CD4-positive, CD25-positive, alpha-beta regulatory T cell (primary cell): ENCODE results near the gene TMED8. TPM values are rescaled to one million over a fixed set of nuclear protein-coding genes. Genes with fewer than 3 reads are reported as not detected.

Experiments used
- ATAC-seq, 2 donors: fragments of 150-1000 bp; cut with Tn5 transposase; one replicate each; pipeline ENCODE4 v1.10.0; 2021; ENCODE audit warnings: low read depth in 2 of 2, moderate number of reproducible peaks in 2 of 2, moderate library complexity in 1 of 2
- DNase-seq, 3 donors: peaks; one replicate each; pipeline versions ENCODE4 v3.0.0 to v3.0.0-alpha.2; 2012 to 2022; ENCODE audit warnings: mixed read lengths in 1 of 3
- H3K27ac ChIP-seq: one replicate; pipeline ENCODE4 v1.7.0; 2013; ENCODE audit warnings: mild to moderate bottlenecking, low read length; ENCODE audit not compliant: insufficient read depth, poor library complexity, severe bottlenecking
- H3K27me3 ChIP-seq: one replicate; pipeline ENCODE4 v1.7.0; 2013; ENCODE audit warnings: low read length; ENCODE audit not compliant: control insufficient read depth, insufficient read depth
- H3K36me3 ChIP-seq: one replicate; pipeline ENCODE4 v1.7.0; 2013; ENCODE audit warnings: mild to moderate bottlenecking, low read length, moderate library complexity; ENCODE audit not compliant: control insufficient read depth, insufficient read depth
- H3K4me1 ChIP-seq: 2 replicates; pipeline ENCODE4 v1.7.0; 2013; ENCODE audit warnings: mild to moderate bottlenecking, low read length; ENCODE audit not compliant: insufficient read depth, control insufficient read depth, poor library complexity, severe bottlenecking
- H3K4me3 ChIP-seq: one replicate; pipeline ENCODE4 v1.7.0; 2013; ENCODE audit warnings: low read depth, mild to moderate bottlenecking, low read length, moderate library complexity
- H3K9me3 ChIP-seq, 2 experiments: 1 replicate in 1 of 2; 2 replicates in 1 of 2; pipeline ENCODE4 v1.7.0; 2013; ENCODE audit warnings: low read length in 2 of 2, mild to moderate bottlenecking in 1 of 2, moderate library complexity in 1 of 2; ENCODE audit not compliant: control insufficient read depth in 2 of 2
- H3K27ac Mint-ChIP-seq, 3 donors: one replicate each; pipeline ENCODE4 v1.8.0; 2020 to 2022; ENCODE audit warnings: mild to moderate bottlenecking in 3 of 3, mixed read lengths in 3 of 3, moderate library complexity in 2 of 3
- H3K27me3 Mint-ChIP-seq: one replicate; pipeline ENCODE4 v1.8.0; 2022; ENCODE audit warnings: mild to moderate bottlenecking, mixed read lengths
- H3K36me3 Mint-ChIP-seq: one replicate; pipeline ENCODE4 v1.8.0; 2020; ENCODE audit warnings: mixed read lengths
- H3K4me1 Mint-ChIP-seq, 4 donors: one replicate each; pipeline ENCODE4 v1.8.0; 2020 to 2022; ENCODE audit warnings: mixed read lengths in 4 of 4, mild to moderate bottlenecking in 1 of 4
- H3K4me3 Mint-ChIP-seq, 4 donors: one replicate each; pipeline ENCODE4 v1.8.0; 2020 to 2022; ENCODE audit warnings: mild to moderate bottlenecking in 4 of 4, mixed read lengths in 4 of 4, moderate library complexity in 3 of 4
- H3K9me3 Mint-ChIP-seq, 7 donors: one replicate each; pipeline ENCODE4 v1.8.0; 2020 to 2022; ENCODE audit warnings: mixed read lengths in 7 of 7, mild to moderate bottlenecking in 3 of 7, moderate library complexity in 2 of 7
- polyA plus RNA-seq, 4 donors: library from polyadenylated mRNA; unstranded; fragments of 300-500 nt; fragmentation: Illumina TruSeq; gene quantifications; one replicate each; pipeline ENCODE4 v1.2.3, GENCODE V29; 2021
- total RNA-seq: library from RNA; stranded (reverse); gene quantifications from one replicate; pipeline ENCODE4 v1.2.3, GENCODE V29; 2022

Gene TMED8
- total and polyA plus RNA-seq, 5 donors from 2014 or later = 4.3 to 10.5 (median 5.0) TPM

DNA sequence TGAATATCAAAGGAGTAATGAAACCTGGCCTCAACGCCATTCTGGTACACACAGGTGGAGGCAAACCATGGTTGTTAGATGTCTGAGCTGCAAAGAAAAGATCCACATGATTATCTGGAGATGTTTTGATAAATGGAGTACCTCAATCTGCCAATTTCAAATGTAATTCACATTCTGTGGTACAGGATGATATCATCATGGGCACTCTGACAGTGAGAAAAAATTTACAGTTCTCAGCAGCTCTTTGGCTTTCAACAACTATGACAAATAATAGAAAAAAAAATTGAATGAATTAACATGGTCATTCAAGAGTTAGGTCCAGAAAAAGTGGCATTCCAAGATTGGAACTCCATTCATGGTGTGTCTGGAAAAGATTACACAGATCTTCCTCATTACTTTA is 17.3 kb downstream of the TMED8 start:
- H3K36me3 ChIP-seq = peaks cover 4% of the 10 kb centered on the region
- H3K9me3 Mint-ChIP-seq = no peaks in the 10 kb centered on the region
- no peak for DNase-seq

GRCh38 chr14:77356899-77357298 is 20.0 kb downstream of the TMED8 start:
- H3K4me1 Mint-ChIP-seq = peaks cover 5 to 22% (median 10%) of the 10 kb centered on the region in 4 donors
- Histone ChIP-seq H3K4me3 (no peak overlapping the region), H3K9me3 (no peaks in the 10 kb centered on the region), H3K4me1 (no peaks in the 10 kb centered on the region), H3K27ac (no peak overlapping the region), H3K27me3 (no peaks in the 10 kb centered on the region), H3K36me3 (peaks cover 4% of the 10 kb centered on the region)
- H3K27me3 Mint-ChIP-seq = no peaks in the 10 kb centered on the region
- no peak for DNase-seq
- no peak overlapping the region for H3K4me3 Mint-ChIP-seq
- H3K36me3 Mint-ChIP-seq = peaks cover 7% of the 10 kb centered on the region
- no peak overlapping the region for H3K27ac Mint-ChIP-seq
- H3K9me3 Mint-ChIP-seq = no peaks in the 10 kb centered on the region
- no peak for ATAC-seq

More for the DNA sequence above, 17.3 kb downstream of the TMED8 start:
- H3K4me1 ChIP-seq = no peaks in the 10 kb centered on the region
- H3K27me3 ChIP-seq = no peaks in the 10 kb centered on the region
- peaks cover 7% of the 10 kb centered on the region for H3K36me3 Mint-ChIP-seq
- H3K4me1 Mint-ChIP-seq = peaks cover 0 to 31% (median 17%) of the 10 kb centered on the region in 4 donors
- no peak for ATAC-seq
- no peak overlapping the region for H3K27ac ChIP-seq
- H3K9me3 ChIP-seq = no peaks in the 10 kb centered on the region
- H3K27ac Mint-ChIP-seq = no peak overlapping the region
- no peak overlapping the region for H3K4me3 Mint-ChIP-seq
- H3K27me3 Mint-ChIP-seq = no peaks in the 10 kb centered on the region
- H3K4me3 ChIP-seq = no peak overlapping the region

- Mint-ChIP-seq H3K27me3 (no peaks in the 10 kb centered on the region), H3K9me3 (no peaks in the 10 kb centered on the region), H3K4me1 (peaks cover 5 to 17% (median 10%) of the 10 kb centered on the region in 4 donors), H3K36me3 (peaks cover 9% of the 10 kb centered on the region), H3K27ac (peak overlapping the region in 1 of 3 donors; percentile 61), H3K4me3 (no peak overlapping the region)
- ATAC-seq = no peak
- Histone ChIP-seq H3K27ac (no peak overlapping the region), H3K4me3 (no peak overlapping the region), H3K36me3 (peaks cover 4% of the 10 kb centered on the region), H3K9me3 (no peaks in the 10 kb centered on the region), H3K4me1 (no peaks in the 10 kb centered on the region), H3K27me3 (no peaks in the 10 kb centered on the region)
- no peak for DNase-seq
Measured at GRCh38 chr14:77355811-77356210, 21.1 kb downstream of the TMED8 start.

GRCh38 chr14:77353469-77354141 is 23.3 kb downstream of the TMED8 start:
- ATAC-seq = no peak
- peak overlapping the region in 1 of 3 donors; percentile 36 for H3K27ac Mint-ChIP-seq

GRCh38 chr14:77347751-77348150 is 29.1 kb downstream of the TMED8 start:
- DNase-seq (no peak), ATAC-seq (no peak)
- Histone ChIP-seq H3K9me3 (no peaks in the 10 kb centered on the region), H3K36me3 (peaks cover 25% of the 10 kb centered on the region), H3K4me3 (no peak overlapping the region), H3K27ac (no peak overlapping the region), H3K27me3 (no peaks in the 10 kb centered on the region), H3K4me1 (no peaks in the 10 kb centered on the region)
- no peaks in the 10 kb centered on the region for H3K27me3 Mint-ChIP-seq
- H3K27ac Mint-ChIP-seq = no peak overlapping the region
- H3K9me3 Mint-ChIP-seq = no peaks in the 10 kb centered on the region
- peaks cover 36% of the 10 kb centered on the region for H3K36me3 Mint-ChIP-seq
- H3K4me1 Mint-ChIP-seq = peaks cover 0 to 5% (median 2%) of the 10 kb centered on the region in 4 donors
- no peak overlapping the region for H3K4me3 Mint-ChIP-seq

More at GRCh38 chr14:77353469-77354141, 23.3 kb downstream of the TMED8 start:
- Histone ChIP-seq H3K27ac (no peak overlapping the region), H3K4me3 (no peak overlapping the region), H3K36me3 (peaks cover 15% of the 10 kb centered on the region), H3K27me3 (no peaks in the 10 kb centered on the region), H3K9me3 (no peaks in the 10 kb centered on the region), H3K4me1 (no peaks in the 10 kb centered on the region)
- Mint-ChIP-seq H3K4me1 (peaks cover 4 to 6% (median 5%) of the 10 kb centered on the region in 4 donors), H3K27me3 (no peaks in the 10 kb centered on the region), H3K36me3 (peaks cover 17% of the 10 kb centered on the region), H3K4me3 (no peak overlapping the region), H3K9me3 (no peaks in the 10 kb centered on the region)
- no peak for DNase-seq

GRCh38 chr14:77346495-77346894 is 30.4 kb downstream of the TMED8 start:
- H3K27me3 Mint-ChIP-seq = no peaks in the 10 kb centered on the region
- Histone ChIP-seq H3K9me3 (no peaks in the 10 kb centered on the region), H3K27me3 (no peaks in the 10 kb centered on the region), H3K4me3 (no peak overlapping the region), H3K36me3 (peaks cover 34% of the 10 kb centered on the region), H3K4me1 (no peaks in the 10 kb centered on the region), H3K27ac (no peak overlapping the region)
- no peak overlapping the region for H3K4me3 Mint-ChIP-seq
- no peaks in the 10 kb centered on the region for H3K9me3 Mint-ChIP-seq
- ATAC-seq (no peak), DNase-seq (no peak)
- no peak overlapping the region for H3K27ac Mint-ChIP-seq
- peaks cover 0 to 5% (median 2%) of the 10 kb centered on the region in 4 donors for H3K4me1 Mint-ChIP-seq
- peaks cover 39% of the 10 kb centered on the region for H3K36me3 Mint-ChIP-seq

DNA sequence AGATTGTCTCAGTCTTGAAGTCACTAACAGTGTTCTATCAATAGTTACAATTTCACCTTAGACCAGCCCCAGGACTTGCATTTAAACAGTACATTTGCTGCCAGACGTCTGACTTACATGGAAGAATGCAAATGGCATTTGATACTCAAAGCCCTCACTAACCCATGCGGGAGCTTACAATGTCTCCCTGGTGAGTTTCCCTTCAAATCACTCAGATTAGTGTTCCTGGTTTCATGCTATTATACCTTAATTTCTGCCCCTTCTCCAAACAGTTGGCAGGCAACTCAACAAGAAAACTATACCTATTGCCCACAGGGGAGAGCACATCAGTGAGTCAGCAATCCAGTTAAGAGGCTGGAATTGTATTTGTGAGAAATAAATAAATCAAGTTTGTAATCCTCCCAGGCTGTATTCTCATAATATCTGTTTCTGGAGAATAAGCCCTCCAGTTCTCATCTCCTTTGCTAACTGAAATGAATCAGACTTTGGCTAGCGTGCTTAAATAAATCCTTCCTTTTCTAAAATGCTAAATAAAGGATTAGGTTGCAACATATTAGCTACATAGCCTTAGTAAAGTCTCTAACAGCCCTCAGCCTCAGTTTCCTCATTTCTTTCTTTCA is 32.4 kb downstream of the TMED8 start:
- H3K27me3 ChIP-seq = no peaks in the 10 kb centered on the region
- no peaks in the 10 kb centered on the region for H3K9me3 ChIP-seq
- Mint-ChIP-seq H3K27ac (peak overlapping the region in 1 of 3 donors; percentile 44), H3K9me3 (no peaks in the 10 kb centered on the region), H3K36me3 (peaks cover 37% of the 10 kb centered on the region), H3K27me3 (no peaks in the 10 kb centered on the region), H3K4me3 (no peak overlapping the region), H3K4me1 (peaks cover 0 to 5% (median 2%) of the 10 kb centered on the region in 4 donors)
- H3K4me3 ChIP-seq = no peak overlapping the region
- H3K27ac ChIP-seq = no peak overlapping the region
- peaks cover 40% of the 10 kb centered on the region for H3K36me3 ChIP-seq
- H3K4me1 ChIP-seq = no peaks in the 10 kb centered on the region
- no peak for DNase-seq
- ATAC-seq = no peak

DNA sequence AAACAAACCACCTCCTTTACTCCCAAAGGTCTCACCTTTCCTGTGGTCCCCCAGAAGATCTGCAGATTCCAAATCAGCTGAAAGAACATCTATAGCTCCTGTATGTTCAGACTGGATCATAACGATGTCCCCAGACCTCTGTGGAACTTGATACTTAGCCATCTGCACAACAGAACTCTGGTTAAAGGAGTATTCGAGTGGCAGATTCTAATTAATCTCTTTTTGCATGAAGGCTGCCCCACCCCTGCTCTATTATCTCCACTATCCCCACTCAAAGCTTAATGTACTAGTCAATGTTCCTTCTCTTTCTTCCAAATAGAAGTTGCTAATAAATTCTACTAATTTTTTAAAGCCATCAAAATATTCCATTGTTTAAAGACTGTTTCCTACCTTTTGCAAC is 33.2 kb downstream of the TMED8 start:
- Mint-ChIP-seq H3K36me3 (peaks cover 37% of the 10 kb centered on the region), H3K9me3 (no peaks in the 10 kb centered on the region), H3K4me1 (peaks cover 0 to 5% (median 3%) of the 10 kb centered on the region in 4 donors), H3K27me3 (no peaks in the 10 kb centered on the region), H3K4me3 (no peak overlapping the region), H3K27ac (peak overlapping the region in 1 of 3 donors; percentile 44)
- Histone ChIP-seq H3K27ac (no peak overlapping the region), H3K36me3 (peaks cover 40% of the 10 kb centered on the region), H3K9me3 (no peaks in the 10 kb centered on the region), H3K27me3 (no peaks in the 10 kb centered on the region), H3K4me1 (no peaks in the 10 kb centered on the region), H3K4me3 (no peak overlapping the region)
- DNase-seq (no peak), ATAC-seq (no peak)
